Panc1 (cell line): ENCODE results near the gene PARP15. TPM values are rescaled to one million over a fixed set of nuclear protein-coding genes. Genes with fewer than 3 reads are reported as not detected.

ENCODE experiments used
- ATAC-seq: fragments of 200-7000 bp; cut with Tn5 transposase; 2 replicates; pipeline ENCODE4 v1.9.1; 2020; ENCODE audit warnings: mild to moderate bottlenecking, moderate library complexity
- BruUV-seq: library from RNA; stranded (reverse); fragments of 400-500 nt; replicated peaks from 2 replicates; lab custom pipeline; 2021; lab: Mats Ljungman, UMichigan
- CTCF ChIA-PET: fragments of 300-600 bp; sonication (Branson Sonifier 250); formaldehyde crosslinking; loops from one replicate; lab custom pipeline; 2022; ENCODE audit warnings: antibody characterized with exemption; lab: Charles Lee
- POLR2A ChIA-PET: fragments of 300-600 bp; sonication (Branson Sonifier 250); formaldehyde crosslinking; loops from one replicate; lab custom pipeline; 2022; ENCODE audit warnings: antibody characterized with exemption; lab: Charles Lee
- DNase-seq: peaks from one replicate; pipeline ENCODE4 v3.0.0-alpha.2; 2010; ENCODE audit warnings: low read depth, low spot score
- H3K27ac ChIP-seq: 2 replicates; pipeline ENCODE4 v1.5.1; 2011; ENCODE audit warnings: mild to moderate bottlenecking, low read length, inconsistent platforms
- H3K27me3 ChIP-seq: fragments of 200-500 bp; sonication (Bioruptor generic); 2 replicates; pipeline ENCODE4 v1.6.0; 2014; ENCODE audit warnings: low read length, inconsistent platforms; ENCODE audit not compliant: control insufficient read depth, insufficient read depth
- H3K36me3 ChIP-seq: fragments of 200-500 bp; sonication (Bioruptor generic); 2 replicates; pipeline ENCODE4 v1.5.1; 2014; ENCODE audit warnings: inconsistent platforms, mild to moderate bottlenecking, low read length, moderate library complexity; ENCODE audit not compliant: control insufficient read depth, insufficient read depth
- H3K4me1 ChIP-seq: 2 replicates; pipeline ENCODE4 v1.5.1; 2011; ENCODE audit warnings: inconsistent platforms, mild to moderate bottlenecking, low read length, moderate library complexity; ENCODE audit not compliant: control insufficient read depth, insufficient read depth
- H3K4me3 ChIP-seq, 2 experiments: 2 replicates each; pipeline ENCODE4 v1.5.1; 2011 to 2012; ENCODE audit warnings: low read depth in 2 of 2, low read length in 2 of 2, mild to moderate bottlenecking in 2 of 2, inconsistent platforms in 1 of 2, moderate library complexity in 1 of 2
- H3K9me3 ChIP-seq: fragments of 200-500 bp; sonication (Bioruptor generic); 2 replicates; pipeline ENCODE4 v1.5.1; 2014; ENCODE audit warnings: low read depth, mild to moderate bottlenecking, inconsistent platforms, low read length, moderate library complexity; ENCODE audit not compliant: control insufficient read depth, insufficient read depth
- POLR2AphosphoS5 ChIP-seq: IDR thresholded peaks from 2 replicates; pipeline ENCODE4 v1.6.1; 2012; ENCODE audit warnings: mild to moderate bottlenecking, low read depth, low read length, moderate library complexity
- REST ChIP-seq, 2 experiments: IDR thresholded peaks; 2 replicates each; pipeline ENCODE4 v1.6.1; 2011 to 2012; ENCODE audit warnings: low read depth in 2 of 2, control low read depth in 1 of 2, low read length in 1 of 2, mild to moderate bottlenecking in 1 of 2, moderate library complexity in 1 of 2; ENCODE audit not compliant: insufficient read depth in 1 of 2
- SIN3A ChIP-seq: IDR thresholded peaks from 2 replicates; pipeline ENCODE4 v1.6.1; 2012; ENCODE audit warnings: low read depth, mild to moderate bottlenecking, low read length, moderate library complexity, borderline replicate concordance; ENCODE audit not compliant: insufficient read depth
- TCF7L2 ChIP-seq: IDR thresholded peaks from 2 replicates; pipeline ENCODE4 v1.6.1; 2011; ENCODE audit warnings: mild to moderate bottlenecking, low read depth, low read length, inconsistent platforms
- in situ Hi-C: cut with HindIII; loops from 2 replicates; pipeline ENCODE4 v1.10.0; 2016; ENCODE audit warnings: low sequenced_read_pairs, low pct_unique_long_range_greater_than_20kb
- intact Hi-C: fragments of 100-400 bp; cut with micrococcal nuclease; formaldehyde crosslinking; loops from one replicate; pipeline ENCODE4 v1.10.0; 2022; ENCODE audit not compliant: unreplicated experiment
- total RNA-seq: library from RNA; stranded (reverse); gene quantifications from one replicate; pipeline ENCODE4 v1.2.1, GENCODE V29; 2021; ENCODE audit not compliant: unreplicated experiment
- TF ChIP-seq, protein P1 (sequence below): fragments of 450-650 bp; IDR thresholded peaks from 2 replicates; pipeline ENCODE4 v1.5.1; 2017; ENCODE audit warnings: mild to moderate bottlenecking

Gene PARP15
- total RNA-seq, 1 experiment from 2014 or later, result 0.21 TPM

- in situ Hi-C loops, result no loop called here
Observed at GRCh38 chr3:122586773-122587485, 9.5 kb downstream of the PARP15 start.

DNA sequence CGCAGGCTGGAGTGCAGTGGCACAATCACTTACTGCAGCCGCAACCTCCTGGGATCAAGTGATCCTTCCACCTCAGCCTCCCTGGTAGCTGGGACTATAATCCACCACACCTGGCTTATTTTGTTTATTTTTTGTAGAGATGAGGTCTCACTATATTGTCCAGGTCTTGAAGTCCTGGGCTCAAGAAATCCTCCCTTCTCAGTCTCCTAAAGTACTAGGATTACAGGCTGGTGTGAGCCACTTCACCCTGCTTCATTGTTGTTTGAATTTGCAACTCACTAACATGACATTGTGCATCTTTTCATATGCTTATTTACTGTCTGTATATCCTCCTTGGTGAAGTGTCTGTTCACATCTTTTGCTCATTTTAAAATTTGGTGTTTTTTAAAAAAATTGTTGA is 10.1 kb downstream of the PARP15 start:
- DNase-seq (no peak), ATAC-seq (no peak)
- H3K4me3 ChIP-seq, result no peak overlapping the region
- BruUV-seq, result no TSS peak
- intact Hi-C loops, result no loop called here
- ChIA-PET POLR2A (interaction anchor here (0.6 to 0.7 kb wide), 2 partner anchors 129 to 493 kb away, joined by 3 to 5 read pairs; no protein-coding TSS in a partner anchor), CTCF (no interaction called here)
- no peak overlapping the region for H3K27ac ChIP-seq
- H3K27me3 ChIP-seq, result no peaks in the 10 kb centered on the region
- TF ChIP-seq, protein P1, sequence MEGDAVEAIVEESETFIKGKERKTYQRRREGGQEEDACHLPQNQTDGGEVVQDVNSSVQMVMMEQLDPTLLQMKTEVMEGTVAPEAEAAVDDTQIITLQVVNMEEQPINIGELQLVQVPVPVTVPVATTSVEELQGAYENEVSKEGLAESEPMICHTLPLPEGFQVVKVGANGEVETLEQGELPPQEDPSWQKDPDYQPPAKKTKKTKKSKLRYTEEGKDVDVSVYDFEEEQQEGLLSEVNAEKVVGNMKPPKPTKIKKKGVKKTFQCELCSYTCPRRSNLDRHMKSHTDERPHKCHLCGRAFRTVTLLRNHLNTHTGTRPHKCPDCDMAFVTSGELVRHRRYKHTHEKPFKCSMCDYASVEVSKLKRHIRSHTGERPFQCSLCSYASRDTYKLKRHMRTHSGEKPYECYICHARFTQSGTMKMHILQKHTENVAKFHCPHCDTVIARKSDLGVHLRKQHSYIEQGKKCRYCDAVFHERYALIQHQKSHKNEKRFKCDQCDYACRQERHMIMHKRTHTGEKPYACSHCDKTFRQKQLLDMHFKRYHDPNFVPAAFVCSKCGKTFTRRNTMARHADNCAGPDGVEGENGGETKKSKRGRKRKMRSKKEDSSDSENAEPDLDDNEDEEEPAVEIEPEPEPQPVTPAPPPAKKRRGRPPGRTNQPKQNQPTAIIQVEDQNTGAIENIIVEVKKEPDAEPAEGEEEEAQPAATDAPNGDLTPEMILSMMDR, result no peak
- no peak for TF ChIP-seq SIN3A
- no peak for TF ChIP-seq POLR2AphosphoS5
- no peak for TF ChIP-seq TCF7L2
- no peak for TF ChIP-seq REST (IDR thresholded peaks at IDR 0.05; ENCODE audit: insufficient read depth in 1 of 2, low read depth in 2 of 2, low read length in 1 of 2)
- H3K36me3 ChIP-seq, result no peaks in the 10 kb centered on the region
- peaks cover 10% of the 10 kb centered on the region; the same call in 1 of the 2 replicates for H3K9me3 ChIP-seq
- H3K4me1 ChIP-seq, result no peaks in the 10 kb centered on the region
- in situ Hi-C loops, result no loop called here

More at GRCh38 chr3:122586773-122587485, 9.5 kb downstream of the PARP15 start:
- Histone ChIP-seq H3K27ac (no peak overlapping the region), H3K36me3 (no peaks in the 10 kb centered on the region), H3K27me3 (no peaks in the 10 kb centered on the region), H3K9me3 (peaks cover 16% of the 10 kb centered on the region; the same call in 1 of the 2 replicates), H3K4me3 (no peak overlapping the region), H3K4me1 (no peaks in the 10 kb centered on the region)
- TF ChIP-seq POLR2AphosphoS5 (no peak), REST (IDR thresholded peaks at IDR 0.05; ENCODE audit: insufficient read depth in 1 of 2, low read depth in 2 of 2, low read length in 1 of 2) (no peak), TCF7L2 (no peak), SIN3A (no peak)
- TF ChIP-seq, protein P1, result no peak
- intact Hi-C loops, result no loop called here
- BruUV-seq, result no TSS peak
- CTCF ChIA-PET, result no interaction called here
- DNase-seq (no peak), ATAC-seq (no peak)
- POLR2A ChIA-PET, result no interaction called here
